Activated CD4-positive, alpha-beta T cell treated with anti-CD3 and anti-CD28 coated beads for 1 hour (primary cell): Measurements from ENCODE around the gene NPTX1.

Source experiments
- DNase-seq: peaks from one replicate; pipeline ENCODE4 v3.0.0-alpha.2; 2020

Gene NPTX1

DNA sequence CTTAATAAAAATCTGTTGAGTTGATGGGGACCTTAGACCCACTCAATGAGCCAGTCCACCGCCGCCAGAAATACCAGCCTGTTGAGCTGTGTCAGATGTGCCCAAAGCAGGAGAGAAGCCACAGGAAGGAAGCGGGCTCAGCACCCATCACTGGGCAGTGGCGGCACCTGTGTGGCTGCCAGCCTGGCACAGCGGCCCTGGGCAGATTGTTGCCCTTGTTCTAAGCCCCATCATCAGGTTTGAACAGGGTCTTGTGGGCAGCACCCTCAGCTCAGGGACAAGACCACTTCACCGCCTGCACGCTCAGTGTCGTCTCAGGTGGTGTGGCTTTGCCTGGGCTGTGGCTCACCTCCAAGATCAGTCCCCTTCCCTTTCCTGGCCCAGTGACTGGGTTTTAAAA, 52.1 kb downstream of the NPTX1 start:
- DNase-seq = no peak

DNA sequence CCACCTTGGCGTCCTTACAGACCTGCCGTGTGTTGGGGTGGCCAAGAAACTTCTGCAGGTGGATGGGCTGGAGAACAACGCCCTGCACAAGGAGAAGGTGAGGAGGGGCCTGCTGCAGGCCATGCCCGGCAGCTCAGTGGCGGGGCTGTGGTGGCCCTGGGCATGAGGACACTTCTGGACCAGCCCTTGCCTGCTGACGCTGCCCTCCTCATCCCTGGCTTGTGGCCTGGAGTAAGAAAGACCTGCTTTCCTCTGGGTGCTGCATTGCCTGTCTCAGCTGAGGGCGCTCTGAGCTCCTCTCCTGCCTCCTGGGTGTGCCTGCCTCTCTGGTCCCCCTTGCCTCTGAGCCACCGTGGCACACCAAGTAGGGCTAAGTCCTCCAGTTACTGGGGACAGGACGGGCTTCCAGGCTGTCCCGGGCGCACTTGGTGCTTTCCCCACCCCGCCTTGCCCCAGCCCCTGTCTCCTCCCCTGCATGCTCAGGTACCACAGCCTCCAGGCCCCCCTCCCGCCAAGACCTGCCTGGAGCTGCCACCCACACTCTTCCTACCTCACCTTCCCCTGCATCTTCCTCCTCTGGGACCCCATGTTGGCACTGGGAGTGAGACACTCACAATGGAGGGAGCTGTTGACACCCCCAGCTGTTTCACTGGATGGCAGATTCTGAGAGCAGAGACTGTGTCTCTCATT, 52.7 kb downstream of the NPTX1 start:
- no peak for DNase-seq

DNA sequence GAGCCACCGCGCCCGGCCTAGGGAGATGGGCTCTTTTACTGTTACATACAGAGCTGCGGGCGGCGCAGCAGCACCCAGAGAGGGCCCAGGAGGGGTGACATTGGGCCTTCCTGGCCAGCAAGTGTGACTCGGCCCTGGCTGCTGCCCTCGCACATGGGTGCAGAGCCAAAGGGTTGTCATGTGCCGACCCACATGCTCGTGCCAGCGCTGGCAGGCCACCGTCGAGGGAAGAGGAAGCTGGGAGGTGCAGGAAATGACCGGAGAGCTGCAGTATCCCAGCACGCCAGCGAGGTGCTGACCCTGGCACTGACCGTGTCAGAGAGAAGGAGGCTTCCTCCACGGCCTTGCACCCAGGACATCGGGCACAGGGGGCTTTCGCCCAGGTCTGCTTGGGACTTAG, 53.4 kb downstream of the NPTX1 start:
- DNase-seq = no peak

- DNase-seq = no peak
Observed at GRCh38 chr17:80422276-80422675, 54.1 kb downstream of the NPTX1 start.

GRCh38 chr17:80421381-80422090, 54.9 kb downstream of the NPTX1 start:
- DNase-seq = no peak

DNA sequence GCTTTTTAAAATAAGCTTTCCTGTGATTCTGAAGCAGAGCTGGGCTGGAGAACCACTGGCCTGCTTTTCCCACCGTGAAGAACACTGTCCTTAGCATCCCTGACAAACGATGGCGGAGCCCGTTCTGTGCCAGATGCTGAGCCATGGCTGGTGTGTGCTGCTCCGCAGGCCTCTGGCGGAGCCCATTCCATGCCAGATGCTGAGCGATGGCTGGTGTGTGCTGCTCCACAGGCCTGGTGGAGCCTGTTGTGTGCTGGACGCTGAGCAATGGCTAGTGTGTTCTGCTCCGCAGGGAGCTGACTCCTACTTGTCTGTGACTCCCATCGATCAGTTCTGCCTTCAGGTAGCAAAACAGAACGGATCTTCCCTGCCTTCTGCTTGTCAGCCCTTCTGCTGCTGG, 57.2 kb downstream of the NPTX1 start:
- DNase-seq = no peak

DNA sequence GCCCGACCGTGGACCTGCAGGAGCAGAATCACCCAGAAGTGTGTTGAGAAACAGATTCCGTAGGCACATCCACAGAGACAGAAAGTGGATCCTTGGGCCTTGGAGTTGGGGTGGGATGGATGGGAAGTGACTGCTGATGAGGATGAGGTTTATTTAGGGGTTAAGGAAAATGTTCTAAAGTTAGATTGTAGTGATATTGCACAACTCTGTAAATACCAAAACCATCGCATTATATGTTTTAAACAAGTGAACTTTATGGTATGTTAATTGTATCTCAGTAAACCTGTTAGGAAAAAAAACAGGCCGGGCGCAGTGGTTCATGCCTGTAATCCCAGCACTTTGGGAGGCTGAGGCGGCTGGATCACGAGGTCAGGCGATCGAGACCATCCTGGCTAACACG, 57.8 kb downstream of the NPTX1 start:
- no peak for DNase-seq
